IMR-90 (cell line): ENCODE results near the gene CAMK4. TPM values are rescaled to one million over a fixed set of nuclear protein-coding genes. Genes with fewer than 3 reads are reported as not detected.

Source experiments
- ATAC-seq: fragments of 200-7000 bp; cut with Tn5 transposase; 2 replicates; pipeline ENCODE4 v1.9.1; 2020; ENCODE audit warnings: low read depth, mild to moderate bottlenecking, moderate library complexity
- BruUV-seq: library from RNA; stranded (reverse); fragments of 400-500 nt; replicated peaks from 2 replicates; lab custom pipeline; 2021; lab: Mats Ljungman, UMichigan
- CTCF ChIA-PET: fragments of 300-600 bp; formaldehyde crosslinking; extraction: SDS; loops from one replicate; lab custom pipeline; 2021; ENCODE audit warnings: antibody characterized with exemption; lab: Yijun Ruan, JAX
- POLR2A ChIA-PET: fragments of 300-600 bp; sonication (Branson Sonifier 250); formaldehyde crosslinking; loops from one replicate; lab custom pipeline; 2022; ENCODE audit warnings: antibody characterized with exemption; ENCODE audit not compliant: unreplicated experiment; lab: Charles Lee
- DNase-seq: peaks from one replicate; pipeline ENCODE4 v3.0.0; 2013
- H2AFZ ChIP-seq: replicated peaks from 2 replicates; pipeline ENCODE3; 2013; ENCODE audit warnings: low read length, mild to moderate bottlenecking; ENCODE audit not compliant: poor library complexity
- H2AK5ac ChIP-seq: 2 replicates; pipeline ENCODE4 v1.6.1; 2013; ENCODE audit warnings: low read depth, low read length, inconsistent platforms
- H2AK9ac ChIP-seq: replicated peaks from 2 replicates; pipeline ENCODE3; 2013; ENCODE audit warnings: mild to moderate bottlenecking, low read depth, low read length, moderate library complexity; ENCODE audit not compliant: poor library complexity
- H2BK120ac ChIP-seq: 2 replicates; pipeline ENCODE4 v1.6.1; 2013; ENCODE audit warnings: low read depth, low read length, inconsistent platforms
- H2BK15ac ChIP-seq: 3 replicates; pipeline ENCODE4 v1.6.1; 2013; ENCODE audit warnings: low read depth, low read length, inconsistent platforms
- H2BK20ac ChIP-seq: 2 replicates; pipeline ENCODE4 v1.6.1; 2013; ENCODE audit warnings: low read depth, mild to moderate bottlenecking, inconsistent platforms, low read length, moderate library complexity
- H2BK5ac ChIP-seq: 2 replicates; pipeline ENCODE4 v1.6.1; 2013; ENCODE audit warnings: mild to moderate bottlenecking, low read depth, low read length, inconsistent platforms; ENCODE audit not compliant: poor library complexity, severe bottlenecking
- H3K14ac ChIP-seq: replicated peaks from 2 replicates; pipeline ENCODE4 v1.6.1; 2013; ENCODE audit warnings: low read depth, low read length, inconsistent platforms
- H3K18ac ChIP-seq: 2 replicates; pipeline ENCODE4 v1.6.1; 2013; ENCODE audit warnings: low read depth, low read length, control low read depth
- H3K23ac ChIP-seq: 2 replicates; pipeline ENCODE4 v1.6.1; 2013; ENCODE audit warnings: low read depth, low read length, inconsistent platforms
- H3K27ac ChIP-seq: 2 replicates; pipeline ENCODE4 v1.5.1; 2013; ENCODE audit warnings: mild to moderate bottlenecking, control low read depth, low read length; ENCODE audit not compliant: insufficient read depth
- H3K27me3 ChIP-seq: 2 replicates; pipeline ENCODE4 v1.6.1; 2013; ENCODE audit warnings: low read length; ENCODE audit not compliant: control insufficient read depth, insufficient read depth
- H3K36me3 ChIP-seq: 2 replicates; pipeline ENCODE4 v1.6.1; 2013; ENCODE audit warnings: low read length, mixed read lengths; ENCODE audit not compliant: control insufficient read depth, insufficient read depth
- H3K4ac ChIP-seq: 2 replicates; pipeline ENCODE4 v1.6.1; 2013; ENCODE audit warnings: low read depth, low read length, inconsistent platforms
- H3K4me1 ChIP-seq: 2 replicates; pipeline ENCODE4 v1.6.1; 2013; ENCODE audit warnings: low read length, mixed read lengths; ENCODE audit not compliant: control insufficient read depth, insufficient read depth
- H3K4me2 ChIP-seq: 2 replicates; pipeline ENCODE4 v1.6.1; 2013; ENCODE audit warnings: low read depth, mild to moderate bottlenecking, control low read depth, low read length, moderate library complexity
- H3K4me3 ChIP-seq: 2 replicates; pipeline ENCODE4 v1.5.1; 2013; ENCODE audit warnings: low read depth, mild to moderate bottlenecking, control low read depth, low read length, moderate library complexity; ENCODE audit not compliant: insufficient read depth
- H3K56ac ChIP-seq: 2 replicates; pipeline ENCODE4 v1.6.1; 2013; ENCODE audit warnings: low read length, inconsistent platforms; ENCODE audit not compliant: insufficient read depth; ENCODE audit errors: extremely low read depth
- H3K79me1 ChIP-seq, 2 experiments: 2 replicates each; pipeline ENCODE4 v1.6.1; 2013; ENCODE audit warnings: low read length in 2 of 2, inconsistent platforms in 1 of 2, low read depth in 1 of 2
- H3K9ac ChIP-seq: 2 replicates; pipeline ENCODE4 v1.6.1; 2013; ENCODE audit warnings: low read depth, low read length, control low read depth
- H3K9me1 ChIP-seq: 2 replicates; pipeline ENCODE4 v1.6.1; 2013; ENCODE audit warnings: low read length, inconsistent platforms; ENCODE audit not compliant: insufficient read depth
- H3K9me3 ChIP-seq: 2 replicates; pipeline ENCODE4 v1.6.1; 2013; ENCODE audit warnings: low read length; ENCODE audit not compliant: control insufficient read depth, insufficient read depth
- H4K20me1 ChIP-seq: 2 replicates; pipeline ENCODE4 v1.6.1; 2013; ENCODE audit warnings: low read length, inconsistent platforms; ENCODE audit not compliant: insufficient read depth
- H4K5ac ChIP-seq: 2 replicates; pipeline ENCODE4 v1.6.1; 2013; ENCODE audit warnings: mild to moderate bottlenecking, low read depth, low read length, control low read depth
- H4K8ac ChIP-seq, 2 experiments: 2 replicates each; pipeline ENCODE4 v1.6.1; 2013; ENCODE audit warnings: low read depth in 2 of 2, low read length in 2 of 2, control low read depth in 1 of 2, inconsistent platforms in 1 of 2
- H4K91ac ChIP-seq: 2 replicates; pipeline ENCODE4 v1.6.1; 2013; ENCODE audit warnings: low read depth, low read length, inconsistent platforms; ENCODE audit not compliant: insufficient read depth
- MAFK ChIP-seq: IDR thresholded peaks from 2 replicates; pipeline ENCODE4 v1.6.1; 2012; ENCODE audit warnings: low read depth, low read length, improper control_type of control experiment
- NFE2L2 ChIP-seq: fragments of 150-350 bp; IDR thresholded peaks from 2 replicates; pipeline ENCODE4 v1.6.1; 2016; ENCODE audit warnings: low read depth, mild to moderate bottlenecking, low read length
- WGBS, 2 experiments: methylation state at CpG; one replicate each; pipeline versions ENCODE4 v1.1.5 to v1.1.7; 2013; ENCODE audit warnings: missing lambda C conversion rate in 2 of 2; ENCODE audit not compliant: insufficient read length in 1 of 2; ENCODE audit errors: extremely low coverage in 2 of 2; 5-methylcytosine and 5-hydroxymethylcytosine counted together
- dilution Hi-C: fragments of 300-500 bp; cut with HindIII; formaldehyde crosslinking; loops from one replicate; pipeline ENCODE4 v1.14.3; 2018; ENCODE audit warnings: low sequenced_read_pairs; ENCODE audit not compliant: unreplicated experiment
- in situ Hi-C: fragments of 300-500 bp; cut with MboI; formaldehyde crosslinking; loops from 3 replicates; pipeline ENCODE4 v1.14.3; 2019; ENCODE audit warnings: low sequenced_read_pairs, inconsistent platforms, mixed read lengths
- intact Hi-C: fragments of 100-400 bp; cut with micrococcal nuclease; formaldehyde crosslinking; loops from 2 replicates; pipeline ENCODE4 v1.10.0; 2022
- polyA plus RNA-seq, 3 experiments: library from polyadenylated mRNA; depleted of rRNA; stranded (reverse); fragments of >200 nt; gene quantifications; 2 replicates each; pipeline ENCODE4 v1.2.3, GENCODE V29; 2012; ENCODE audit warnings: low replicate concordance in 1 of 3
- total RNA-seq: library from RNA; depleted of rRNA; stranded (reverse); fragments of >200 nt; gene quantifications from 2 replicates; pipeline ENCODE4 v1.2.3, GENCODE V29; 2012

Gene CAMK4
- total and polyA plus RNA-seq, 2 of the 4 experiments (the other 2 are of a cell fraction) = 3.7 to 4.8 TPM

- Histone ChIP-seq H3K9me1 (no peaks in the 10 kb centered on the region), H3K14ac (no peak overlapping the region), H3K4me1 (peaks cover 6% of the 10 kb centered on the region; the same call in 1 of the 2 replicates), H3K79me1 (no peaks in the 10 kb centered on the region), H2BK15ac (no peak overlapping the region), H3K27ac (no peak overlapping the region), H3K36me3 (no peaks in the 10 kb centered on the region), H2BK20ac (no peak overlapping the region), H2BK5ac (no peak overlapping the region), H3K4me2 (no peak overlapping the region), H4K20me1 (no peaks in the 10 kb centered on the region), H3K9me3 (no peaks in the 10 kb centered on the region), H3K56ac (no peak overlapping the region), H2AK5ac (no peak overlapping the region), H3K4me3 (no peak overlapping the region), H3K27me3 (no peaks in the 10 kb centered on the region), H4K8ac (no peak overlapping the region), H4K91ac (no peak overlapping the region), H3K18ac (no peak overlapping the region), H4K5ac (no peak overlapping the region), H2AFZ (no peak overlapping the region), H2BK120ac (no peak overlapping the region), H3K4ac (no peak overlapping the region), H2AK9ac (no peak overlapping the region), H3K9ac (no peak overlapping the region), H3K23ac (no peak overlapping the region)
- TF ChIP-seq MAFK (no peak), NFE2L2 (no peak)
- ChIA-PET POLR2A (no interaction called here), CTCF (no interaction called here)
- DNase-seq (no peak), ATAC-seq (no peak)
- BruUV-seq = no TSS peak
- 60% methylated on average over 1 of the region's 5 CpGs; no CpG with 5 or more reads in 1 of the 2 experiments for WGBS, 2 experiments
- dilution Hi-C loops = no loop called here
- in situ Hi-C loops = no loop called here
- intact Hi-C loops = no loop called here
Observed at GRCh38 chr5:111235635-111236034, 11.5 kb downstream of the CAMK4 start.
